HG02943 (cell line): ENCODE data around the gene ACSS3.

ENCODE experiments used
- ATAC-seq: cut with Tn5 transposase; IDR thresholded peaks from one replicate; pipeline ENCODE4 v1.9.1; 2021; ENCODE audit warnings: mild to moderate bottlenecking, low read depth, moderate library complexity; ENCODE audit not compliant: unreplicated experiment

Gene ACSS3

GRCh38 chr12:81212996-81213696 is 135.3 kb downstream of the ACSS3 start:
- ATAC-seq, result no peak

GRCh38 chr12:81216739-81217138 is 138.9 kb downstream of the ACSS3 start:
- no peak for ATAC-seq

- no peak for ATAC-seq
Observed at GRCh38 chr12:81221681-81222080, 143.8 kb downstream of the ACSS3 start.

GRCh38 chr12:81222846-81223592 is 145.1 kb downstream of the ACSS3 start:
- no peak for ATAC-seq

- ATAC-seq, result no peak
Observed at GRCh38 chr12:81224626-81225025, 146.7 kb downstream of the ACSS3 start.

- no peak for ATAC-seq
Observed at GRCh38 chr12:81229759-81230158, 151.9 kb downstream of the ACSS3 start.

- no peak for ATAC-seq
Observed at GRCh38 chr12:81231574-81232368, 153.9 kb downstream of the ACSS3 start.

- no peak for ATAC-seq
Observed at GRCh38 chr12:81245458-81245857, 167.6 kb downstream of the ACSS3 start.

- no peak for ATAC-seq
Observed at GRCh38 chr12:81245907-81246570, 168.2 kb downstream of the ACSS3 start.

GRCh38 chr12:81249976-81250375 is 172.1 kb downstream of the ACSS3 start:
- ATAC-seq, result no peak

GRCh38 chr12:81252228-81252627 is 174.3 kb downstream of the ACSS3 start:
- ATAC-seq, result no peak

GRCh38 chr12:81253360-81253759 is 175.5 kb downstream of the ACSS3 start:
- no peak for ATAC-seq

- ATAC-seq, result no peak
Observed at GRCh38 chr12:81255456-81255855, 177.6 kb downstream of the ACSS3 start.

GRCh38 chr12:81255947-81256346 is 178.1 kb downstream of the ACSS3 start:
- no peak for ATAC-seq

GRCh38 chr12:81257947-81258551 is 180.2 kb downstream of the ACSS3 start:
- no peak for ATAC-seq

- ATAC-seq, result no peak
Observed at GRCh38 chr12:81259360-81259759, 181.5 kb downstream of the ACSS3 start.

GRCh38 chr12:81261508-81262207 is 183.8 kb downstream of the ACSS3 start:
- ATAC-seq, result no peak

- no peak for ATAC-seq
Observed at GRCh38 chr12:81263072-81263471, 185.2 kb downstream of the ACSS3 start.

GRCh38 chr12:81270385-81270784 is 192.5 kb downstream of the ACSS3 start:
- no peak for ATAC-seq
